ENCODE measurements around the gene MRAP2. TPM values are rescaled to one million over a fixed set of nuclear protein-coding genes. Genes with fewer than 3 reads are reported as not detected.
"Not testable (repeated sequence)": the region's sequence is repeated elsewhere in the genome, so short reads cannot be mapped to it uniquely, and the experiment has no call there.

MRAP2 gene
- polyA plus RNA-seq, 3 donors = 2.2 to 5.2 (median 4.2) TPM

DNA sequence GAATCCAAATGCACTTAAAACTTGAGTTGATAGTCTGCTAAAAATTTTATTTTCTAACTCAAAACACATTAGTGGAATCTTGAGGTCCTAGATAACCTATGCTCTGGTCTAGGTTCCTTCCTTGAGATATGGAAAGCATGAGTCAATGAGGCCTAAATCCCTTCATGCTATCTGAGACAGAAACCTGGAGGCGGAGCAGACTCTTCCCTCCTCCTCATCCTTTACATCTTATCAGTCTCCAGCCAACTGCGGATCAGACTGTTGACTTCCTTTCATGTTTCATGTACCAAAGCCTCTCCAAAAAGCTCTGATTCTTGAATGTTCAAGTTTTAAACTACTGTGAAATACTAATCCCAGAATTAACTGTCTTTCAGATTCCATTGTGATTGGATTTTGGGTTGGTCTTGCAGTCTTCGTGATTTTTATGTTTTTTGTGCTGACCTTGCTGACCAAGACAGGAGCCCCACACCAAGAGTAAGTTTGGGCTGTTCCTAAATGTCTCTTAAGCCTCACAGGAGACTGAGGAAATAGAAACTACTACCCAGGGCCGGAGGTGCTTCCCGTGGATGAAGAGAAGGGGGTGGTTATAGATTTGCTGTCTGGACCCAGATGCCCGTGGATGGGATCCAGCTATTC, 29.1 kb downstream of the MRAP2 start:
- DNase-seq (ENCODE audit: extremely low read depth in 1 of 11, low read depth in 9 of 11, low spot score in 4 of 11) = no peak

GRCh38 chr6:84065693-84066290, 32.2 kb downstream of the MRAP2 start:
- no peak for DNase-seq (ENCODE audit: extremely low read depth in 1 of 11, low read depth in 9 of 11, low spot score in 4 of 11)

- DNase-seq (ENCODE audit: extremely low read depth in 1 of 11, low read depth in 9 of 11, low spot score in 4 of 11) = no peak
Observed at GRCh38 chr6:84066536-84066935, 33.0 kb downstream of the MRAP2 start.

DNA sequence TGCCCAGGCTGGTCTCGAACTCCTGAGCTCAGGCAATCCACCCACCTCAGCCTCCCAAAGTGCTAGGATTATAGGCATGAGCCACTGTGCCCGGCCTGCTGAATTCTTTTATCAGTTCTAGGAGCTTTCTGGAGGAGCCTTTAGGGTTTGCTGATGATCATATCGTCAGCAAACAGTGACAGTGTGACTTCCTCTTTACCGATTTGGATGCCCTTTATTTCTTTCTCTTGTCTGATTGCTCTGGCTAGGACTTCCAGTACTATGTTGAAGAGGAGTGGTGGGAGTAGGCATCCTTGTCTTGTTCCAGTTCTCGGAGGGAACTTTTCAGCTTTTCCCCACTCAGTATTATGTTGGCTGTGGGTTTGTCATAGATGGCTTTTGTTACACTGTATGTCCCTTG, 35.3 kb downstream of the MRAP2 start:
- DNase-seq (ENCODE audit: extremely low read depth in 1 of 11, low read depth in 9 of 11, low spot score in 4 of 11) = not testable (repeated sequence)

- no peak for DNase-seq (ENCODE audit: extremely low read depth in 1 of 11, low read depth in 9 of 11, low spot score in 4 of 11)
Observed at GRCh38 chr6:84072442-84072997, 38.9 kb downstream of the MRAP2 start.

GRCh38 chr6:84074988-84075781, 41.6 kb downstream of the MRAP2 start:
- DNase-seq (ENCODE audit: extremely low read depth in 1 of 11, low read depth in 9 of 11, low spot score in 4 of 11) = peak in 4 of 11 donors; percentile 26 to 38 (median 32)

DNA sequence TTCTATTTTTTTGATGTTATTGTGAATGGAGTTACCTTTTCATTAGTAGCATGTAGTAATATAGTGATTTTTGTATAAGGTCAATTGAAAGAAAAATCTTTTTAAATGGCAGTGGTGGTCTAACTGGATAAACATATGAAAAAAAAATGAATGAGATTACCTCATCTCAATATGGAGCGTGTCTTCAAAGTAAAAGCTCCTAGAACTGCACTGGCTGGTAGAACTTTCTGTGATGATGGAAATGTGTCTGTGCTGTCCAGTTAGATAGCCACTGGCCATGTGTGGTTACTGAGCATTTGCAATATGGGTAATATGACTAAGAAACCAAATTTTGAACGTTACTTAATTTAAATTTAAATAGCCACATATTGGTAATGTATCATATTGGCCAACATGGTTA, 44.1 kb downstream of the MRAP2 start:
- no peak for DNase-seq (ENCODE audit: extremely low read depth in 1 of 11, low read depth in 9 of 11, low spot score in 4 of 11)

DNA sequence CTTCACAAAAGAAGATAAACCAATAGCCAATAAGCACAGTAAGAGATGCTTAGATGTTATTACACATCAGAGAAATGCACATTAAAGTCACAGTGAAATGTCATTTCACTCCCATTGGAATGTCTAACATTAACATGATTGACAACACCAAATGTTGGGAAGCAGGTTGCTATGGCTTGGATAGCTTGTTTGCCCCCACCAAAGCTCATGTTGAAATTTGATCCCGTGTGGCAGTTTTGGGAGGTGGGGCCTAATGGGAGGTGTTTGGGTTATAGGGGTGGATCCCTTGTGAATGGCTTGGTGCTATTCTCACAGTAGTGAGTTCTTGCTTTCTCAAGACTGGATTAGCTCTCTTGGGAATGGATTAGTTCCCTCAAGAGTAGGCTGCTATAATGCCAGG, 44.8 kb downstream of the MRAP2 start:
- no peak for DNase-seq (ENCODE audit: extremely low read depth in 1 of 11, low read depth in 9 of 11, low spot score in 4 of 11)

GRCh38 chr6:84081222-84081621, 47.6 kb downstream of the MRAP2 start:
- no peak for DNase-seq (ENCODE audit: extremely low read depth in 1 of 11, low read depth in 9 of 11, low spot score in 4 of 11)

- no peak for DNase-seq (ENCODE audit: extremely low read depth in 1 of 11, low read depth in 9 of 11, low spot score in 4 of 11)
Observed at GRCh38 chr6:84082689-84083265, 49.2 kb downstream of the MRAP2 start.

DNA sequence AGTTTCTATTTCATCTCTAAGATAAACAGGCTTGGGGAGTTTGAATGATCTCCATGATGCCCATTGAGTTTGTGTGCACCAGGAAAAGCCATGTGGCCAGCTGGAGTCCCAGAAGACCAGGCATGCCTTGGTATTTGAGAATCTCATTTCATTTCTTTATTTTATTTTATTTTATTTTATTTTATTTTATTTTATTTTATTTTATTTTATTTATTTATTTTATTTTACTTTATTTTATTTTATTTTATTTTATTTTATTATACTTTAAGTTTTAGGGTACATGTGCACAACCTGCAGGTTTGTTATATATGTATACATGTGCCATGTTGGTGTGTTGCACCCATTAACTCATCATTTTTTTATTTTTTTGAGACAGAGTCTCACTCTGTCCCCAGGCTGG, 51.1 kb downstream of the MRAP2 start:
- DNase-seq (ENCODE audit: extremely low read depth in 1 of 11, low read depth in 9 of 11, low spot score in 4 of 11) = not testable (repeated sequence)

DNA sequence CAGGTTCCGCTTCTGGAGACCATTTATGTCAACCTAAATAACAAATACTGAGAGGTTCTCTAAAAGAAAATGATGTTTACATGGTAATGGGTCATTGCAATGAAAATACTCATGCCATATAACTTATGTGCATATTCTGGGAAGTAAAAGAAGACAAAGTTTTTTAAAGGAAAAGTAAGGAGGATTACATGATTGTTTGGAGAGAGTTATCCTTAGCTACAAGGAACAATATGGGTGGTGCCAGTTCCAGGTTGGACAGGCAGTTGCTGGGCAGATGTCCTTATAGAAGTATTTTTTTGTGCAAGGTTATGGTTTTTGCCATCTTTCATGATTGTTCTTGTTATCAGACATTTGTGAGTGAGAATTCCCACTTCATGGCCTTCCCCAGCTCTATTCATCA, 52.5 kb downstream of the MRAP2 start:
- DNase-seq (ENCODE audit: extremely low read depth in 1 of 11, low read depth in 9 of 11, low spot score in 4 of 11) = no peak

- no peak for DNase-seq (ENCODE audit: extremely low read depth in 1 of 11, low read depth in 9 of 11, low spot score in 4 of 11)
Observed at GRCh38 chr6:84086545-84087429, 53.2 kb downstream of the MRAP2 start.

- DNase-seq (ENCODE audit: extremely low read depth in 1 of 11, low read depth in 9 of 11, low spot score in 4 of 11) = no peak
Observed at GRCh38 chr6:84089081-84089480, 55.5 kb downstream of the MRAP2 start.

DNA sequence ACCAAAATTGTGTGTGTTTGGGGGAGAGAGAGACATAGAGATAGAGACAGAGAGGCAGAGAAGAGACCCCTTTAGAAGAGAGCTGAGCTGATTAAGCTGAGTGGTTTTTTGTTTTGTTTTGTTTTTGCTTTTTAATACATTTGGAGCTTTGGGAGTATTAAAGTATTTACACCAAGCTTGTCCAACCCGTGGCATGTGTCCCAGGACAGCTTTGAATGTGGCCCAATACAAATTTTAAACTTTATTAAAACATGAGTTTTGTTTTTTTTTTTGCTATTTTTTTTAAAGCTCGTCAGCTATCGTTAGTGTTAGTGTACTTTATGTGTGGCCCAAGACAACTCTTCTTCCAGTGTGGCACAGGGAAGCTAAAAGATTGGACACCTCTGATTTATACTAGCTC, 56.0 kb downstream of the MRAP2 start:
- no peak for DNase-seq (ENCODE audit: extremely low read depth in 1 of 11, low read depth in 9 of 11, low spot score in 4 of 11)

DNA sequence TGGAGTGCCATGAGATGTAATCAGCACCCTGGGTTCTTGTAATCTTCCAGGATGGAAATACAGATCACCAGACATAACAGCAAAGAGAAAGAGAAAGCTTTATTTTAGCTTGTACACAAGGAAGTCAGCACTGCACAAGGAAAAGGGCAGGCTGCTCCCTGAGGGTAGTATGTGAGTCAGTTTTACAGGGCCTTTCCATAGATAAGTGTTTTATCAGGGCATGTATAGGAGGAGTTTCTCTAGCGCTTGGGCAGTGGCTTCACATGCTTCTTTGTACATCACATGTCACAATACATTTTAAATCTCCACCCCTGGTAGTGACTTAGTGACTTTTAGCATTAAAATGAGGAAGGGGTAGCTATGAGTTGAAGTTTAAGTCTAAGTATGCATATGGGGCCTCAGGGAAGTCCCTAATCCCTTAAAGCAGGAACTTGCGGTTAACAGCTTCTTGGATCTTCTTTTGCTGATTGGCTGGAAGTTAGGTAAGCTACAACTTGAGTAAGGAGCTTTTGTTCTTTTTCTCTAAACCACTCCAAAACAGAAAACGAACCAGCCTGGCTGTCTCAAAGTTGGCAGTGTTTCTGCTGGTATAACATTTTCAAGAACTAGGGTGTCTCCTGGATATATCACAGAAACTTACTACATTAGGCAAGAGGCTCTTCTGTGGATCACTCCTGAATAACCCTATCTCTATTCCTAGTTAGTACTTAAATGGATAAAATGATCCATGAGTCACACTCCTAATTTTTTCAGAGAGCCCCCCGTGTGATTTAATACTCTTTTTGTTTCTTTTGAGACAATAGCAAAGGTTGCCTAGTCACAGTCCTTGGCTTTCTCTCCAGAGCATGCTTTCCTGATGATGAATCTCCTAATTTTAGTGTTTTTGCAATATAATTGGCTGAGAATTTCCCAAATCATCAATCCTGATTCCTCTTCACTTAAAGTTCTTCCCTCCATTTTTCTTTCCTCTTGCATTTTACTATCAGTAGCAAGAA, 60.2 kb downstream of the MRAP2 start:
- DNase-seq (ENCODE audit: extremely low read depth in 1 of 11, low read depth in 9 of 11, low spot score in 4 of 11) = no peak

GRCh38 chr6:84095156-84095555, 61.6 kb downstream of the MRAP2 start:
- DNase-seq (ENCODE audit: extremely low read depth in 1 of 11, low read depth in 9 of 11, low spot score in 4 of 11) = no peak

GRCh38 chr6:84103029-84103428, 69.5 kb downstream of the MRAP2 start:
- no peak for DNase-seq (ENCODE audit: extremely low read depth in 1 of 11, low read depth in 9 of 11, low spot score in 4 of 11)

Data from renal cortex interstitium (tissue), 11 donors.